Type B pancreatic cell (in vitro differentiated cells): ENCODE results near the gene NEK4. TPM values are rescaled to one million over a fixed set of nuclear protein-coding genes. Genes with fewer than 3 reads are reported as not detected.
A peak's percentile ranks its signal among the peaks of the same experiment; 100 is the strongest.
"Not testable (repeated sequence)": the region's sequence is repeated elsewhere in the genome, so short reads cannot be mapped to it uniquely, and the experiment has no call there.

ENCODE experiments used
- DNase-seq: peaks from one replicate; pipeline ENCODE4 v3.0.0; 2021; ENCODE audit warnings: mixed read lengths; ENCODE audit not compliant: unreplicated experiment; ENCODE audit errors: extremely low spot score
- H3K27ac Mint-ChIP-seq: 2 replicates; pipeline ENCODE4 v1.8.0; 2021; ENCODE audit warnings: mild to moderate bottlenecking, mixed read lengths
- H3K27me3 Mint-ChIP-seq: 2 replicates; pipeline ENCODE4 v1.8.0; 2021; ENCODE audit warnings: mixed read lengths
- H3K36me3 Mint-ChIP-seq: 2 replicates; pipeline ENCODE4 v1.8.0; 2021; ENCODE audit warnings: mixed read lengths
- H3K4me1 Mint-ChIP-seq: one replicate; pipeline ENCODE4 v1.8.0; 2021; ENCODE audit warnings: mixed read lengths; ENCODE audit not compliant: unreplicated experiment
- H3K4me3 Mint-ChIP-seq: 2 replicates; pipeline ENCODE4 v1.8.0; 2021; ENCODE audit warnings: mild to moderate bottlenecking, mixed read lengths
- H3K9me3 Mint-ChIP-seq: 2 replicates; pipeline ENCODE4 v1.8.0; 2021; ENCODE audit warnings: mixed read lengths
- CTCF ChIP-seq: fragments of 200-600 bp; sonication (generic); conservative IDR thresholded peaks from 2 replicates; pipeline ENCODE4 v1.5.0; 2021; ENCODE audit warnings: antibody characterized with exemption, mild to moderate bottlenecking
- total RNA-seq: library from RNA; stranded (reverse); gene quantifications from 2 replicates; pipeline ENCODE4 v1.2.1, GENCODE V29; 2021; ENCODE audit warnings: low replicate concordance

Gene NEK4
- total RNA-seq, 1 donor from 2014 or later = 47.2 TPM

DNA sequence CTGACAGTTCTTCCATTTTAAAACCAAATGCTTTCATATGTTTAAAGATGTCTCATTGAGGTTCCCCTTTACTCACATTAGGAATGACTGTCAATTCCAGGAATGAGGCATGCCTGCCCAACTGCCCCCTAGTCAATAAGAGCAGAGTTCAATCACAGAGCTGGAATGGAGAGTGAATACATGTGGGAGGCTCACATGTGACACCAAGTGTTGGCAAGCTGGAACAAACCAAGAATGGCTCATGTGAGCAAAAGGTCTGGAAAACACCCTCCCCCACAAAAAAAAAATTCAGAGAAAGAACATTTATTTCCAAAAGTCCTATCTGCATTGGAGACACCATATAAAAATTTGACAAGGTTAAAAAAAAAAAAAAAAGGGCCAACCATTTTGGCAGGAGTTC lies 88.7 kb downstream of the NEK4 start:
- Mint-ChIP-seq H3K36me3 (peaks cover 32% of the 10 kb centered on the region), H3K4me3 (peak overlapping the region; percentile 26), H3K9me3 (no peaks in the 10 kb centered on the region), H3K27ac (peak overlapping the region; percentile 73), H3K27me3 (no peaks in the 10 kb centered on the region), H3K4me1 (peaks cover 20% of the 10 kb centered on the region)
- DNase-seq = no peak
- TF ChIP-seq CTCF = no peak

DNA sequence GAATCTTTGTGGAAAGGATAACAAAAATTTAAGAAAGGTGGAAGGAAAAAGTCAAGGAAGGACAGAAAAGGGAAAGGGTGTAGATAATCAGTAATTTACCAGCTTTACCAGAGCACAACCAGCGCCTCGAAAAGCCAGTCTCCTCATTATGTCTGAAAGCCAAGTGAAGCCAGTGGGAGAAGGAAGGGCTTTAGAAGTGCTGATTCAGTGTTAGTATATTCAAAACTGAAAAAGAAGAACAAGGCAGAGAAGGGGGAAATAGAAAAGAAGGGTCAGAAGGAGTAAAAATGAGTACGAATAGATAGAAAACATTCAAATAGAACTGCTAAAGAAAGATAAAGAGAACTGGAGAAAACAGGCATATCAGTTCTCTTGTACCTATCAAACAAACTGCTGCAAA lies 89.1 kb downstream of the NEK4 start:
- peak overlapping the region; percentile 73 for H3K27ac Mint-ChIP-seq
- H3K36me3 Mint-ChIP-seq = peaks cover 32% of the 10 kb centered on the region
- H3K4me3 Mint-ChIP-seq = peak overlapping the region; percentile 26
- no peaks in the 10 kb centered on the region for H3K27me3 Mint-ChIP-seq
- no peak for DNase-seq
- TF ChIP-seq CTCF = no peak
- peaks cover 17% of the 10 kb centered on the region for H3K4me1 Mint-ChIP-seq
- no peaks in the 10 kb centered on the region for H3K9me3 Mint-ChIP-seq

DNA sequence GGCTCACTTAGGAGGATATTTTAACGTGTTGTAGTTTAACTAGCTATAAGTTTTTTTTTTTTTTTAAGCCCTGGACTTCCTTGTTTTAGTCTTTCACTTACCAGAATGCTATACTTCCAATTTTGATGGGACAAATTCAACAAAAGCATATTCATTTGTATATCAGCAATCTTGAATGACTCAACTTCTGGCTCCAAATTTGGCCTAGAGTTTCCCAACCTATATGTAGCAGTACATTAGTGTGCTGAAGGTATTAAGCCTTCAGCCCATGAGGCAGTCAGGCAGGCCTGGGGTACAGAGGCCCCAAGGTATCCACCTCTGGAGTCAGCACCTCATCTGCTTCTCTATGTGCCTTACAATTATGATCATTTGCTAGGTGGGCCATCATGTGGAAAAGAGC lies 90.9 kb downstream of the NEK4 start:
- no peak for TF ChIP-seq CTCF
- Mint-ChIP-seq H3K27me3 (no peaks in the 10 kb centered on the region), H3K4me1 (peaks cover 16% of the 10 kb centered on the region), H3K9me3 (no peaks in the 10 kb centered on the region), H3K4me3 (no peak overlapping the region), H3K27ac (peak overlapping the region; percentile 52), H3K36me3 (peaks cover 35% of the 10 kb centered on the region)
- DNase-seq = no peak

- no peak for TF ChIP-seq CTCF
- Mint-ChIP-seq H3K4me3 (no peak overlapping the region), H3K36me3 (peaks cover 36% of the 10 kb centered on the region), H3K4me1 (peaks cover 10% of the 10 kb centered on the region), H3K9me3 (no peaks in the 10 kb centered on the region), H3K27me3 (no peaks in the 10 kb centered on the region), H3K27ac (no peak overlapping the region)
- no peak for DNase-seq
Measured at GRCh38 chr3:52679199-52679538, 91.6 kb downstream of the NEK4 start.

- Mint-ChIP-seq H3K27me3 (no peaks in the 10 kb centered on the region), H3K27ac (no peak overlapping the region), H3K9me3 (no peaks in the 10 kb centered on the region), H3K4me3 (no peak overlapping the region), H3K4me1 (peaks cover 10% of the 10 kb centered on the region), H3K36me3 (peaks cover 36% of the 10 kb centered on the region)
- DNase-seq = no peak
- TF ChIP-seq CTCF = no peak
Measured at GRCh38 chr3:52678265-52679198, 92.2 kb downstream of the NEK4 start.

DNA sequence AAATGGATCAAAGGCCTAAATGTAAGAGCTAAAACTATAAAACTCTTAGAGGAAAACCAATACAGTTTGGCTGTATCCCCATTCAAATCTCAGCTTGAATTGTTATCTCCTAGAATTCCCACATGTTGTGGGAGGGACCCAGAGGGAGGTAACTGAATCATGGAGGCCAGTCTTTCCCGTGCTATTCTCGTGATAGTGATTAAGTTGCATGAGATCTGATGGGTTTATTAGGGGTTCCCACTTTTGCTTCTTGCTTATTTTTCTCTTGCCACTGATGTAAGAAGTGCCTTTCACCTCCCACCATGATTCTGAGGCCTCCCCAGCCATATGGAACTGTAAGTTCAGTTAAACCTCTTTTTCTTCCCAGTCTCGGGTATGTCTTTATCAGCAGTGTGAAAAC lies 94.5 kb downstream of the NEK4 start:
- DNase-seq, H3K4me1 Mint-ChIP-seq, H3K27ac Mint-ChIP-seq, H3K27me3 Mint-ChIP-seq, H3K4me3 Mint-ChIP-seq, H3K9me3 Mint-ChIP-seq: not testable (repeated sequence)
- peaks cover 41% of the 10 kb centered on the region for H3K36me3 Mint-ChIP-seq
